ENCODE measurements around the gene PRKCH.

The PRKCH gene

DNA sequence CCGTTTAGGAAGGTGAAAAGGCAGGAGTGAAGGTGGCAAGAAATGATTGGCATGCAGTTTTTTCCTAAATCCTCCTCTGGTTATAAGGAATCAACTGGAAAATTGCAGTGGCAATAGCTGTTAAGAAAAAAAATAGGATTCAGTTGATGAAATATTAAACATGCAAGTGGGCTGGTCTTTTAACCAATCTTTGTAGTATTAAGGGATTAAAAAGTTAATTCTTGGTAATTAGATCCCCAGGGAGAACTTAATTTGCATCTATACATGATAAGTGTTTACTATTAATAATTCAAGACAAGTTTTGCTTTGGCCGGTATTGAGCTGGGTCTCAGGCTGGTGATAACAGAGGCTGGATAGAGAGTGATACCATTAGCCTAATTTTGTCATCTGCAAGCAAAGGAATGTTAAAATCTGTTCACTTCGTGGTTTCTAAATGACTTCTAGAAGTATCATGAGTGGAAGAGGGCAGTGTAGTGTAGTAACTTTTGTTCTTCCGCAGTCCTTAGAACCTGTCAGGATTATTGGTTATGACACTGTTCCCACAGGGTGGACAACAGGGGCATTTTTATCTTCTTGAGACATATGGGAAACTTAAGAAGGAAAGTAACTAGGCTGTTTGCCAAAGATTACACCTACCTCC is 118.5 kb downstream of the PRKCH start:
- TF ChIP-seq, protein P1, sequence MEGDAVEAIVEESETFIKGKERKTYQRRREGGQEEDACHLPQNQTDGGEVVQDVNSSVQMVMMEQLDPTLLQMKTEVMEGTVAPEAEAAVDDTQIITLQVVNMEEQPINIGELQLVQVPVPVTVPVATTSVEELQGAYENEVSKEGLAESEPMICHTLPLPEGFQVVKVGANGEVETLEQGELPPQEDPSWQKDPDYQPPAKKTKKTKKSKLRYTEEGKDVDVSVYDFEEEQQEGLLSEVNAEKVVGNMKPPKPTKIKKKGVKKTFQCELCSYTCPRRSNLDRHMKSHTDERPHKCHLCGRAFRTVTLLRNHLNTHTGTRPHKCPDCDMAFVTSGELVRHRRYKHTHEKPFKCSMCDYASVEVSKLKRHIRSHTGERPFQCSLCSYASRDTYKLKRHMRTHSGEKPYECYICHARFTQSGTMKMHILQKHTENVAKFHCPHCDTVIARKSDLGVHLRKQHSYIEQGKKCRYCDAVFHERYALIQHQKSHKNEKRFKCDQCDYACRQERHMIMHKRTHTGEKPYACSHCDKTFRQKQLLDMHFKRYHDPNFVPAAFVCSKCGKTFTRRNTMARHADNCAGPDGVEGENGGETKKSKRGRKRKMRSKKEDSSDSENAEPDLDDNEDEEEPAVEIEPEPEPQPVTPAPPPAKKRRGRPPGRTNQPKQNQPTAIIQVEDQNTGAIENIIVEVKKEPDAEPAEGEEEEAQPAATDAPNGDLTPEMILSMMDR (IDR thresholded peaks at IDR 0.05; ENCODE audit: low read depth, low read length) = no peak
- no peak for DNase-seq (ENCODE audit: extremely low read depth, low read depth)

DNA sequence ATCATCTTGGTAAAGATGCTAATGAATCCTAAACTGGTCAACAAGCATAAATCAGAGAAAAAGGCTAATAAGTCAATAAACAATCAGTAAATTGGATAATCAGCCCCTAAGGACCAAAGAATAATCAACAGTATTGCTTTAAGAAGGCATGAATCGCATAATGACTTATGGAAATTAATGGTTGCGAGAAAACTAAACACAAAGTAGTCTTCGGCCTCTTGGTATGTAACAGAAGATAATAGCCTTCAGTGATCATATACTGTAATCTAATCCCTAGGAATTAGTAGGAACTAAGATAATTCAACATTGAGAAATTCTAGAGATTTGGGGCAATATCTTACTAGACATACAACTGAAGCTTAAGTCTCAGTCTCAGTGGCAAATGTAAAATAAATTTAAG is 122.1 kb downstream of the PRKCH start:
- TF ChIP-seq, protein P1 (IDR thresholded peaks at IDR 0.05; ENCODE audit: low read depth, low read length) = no peak

DNA sequence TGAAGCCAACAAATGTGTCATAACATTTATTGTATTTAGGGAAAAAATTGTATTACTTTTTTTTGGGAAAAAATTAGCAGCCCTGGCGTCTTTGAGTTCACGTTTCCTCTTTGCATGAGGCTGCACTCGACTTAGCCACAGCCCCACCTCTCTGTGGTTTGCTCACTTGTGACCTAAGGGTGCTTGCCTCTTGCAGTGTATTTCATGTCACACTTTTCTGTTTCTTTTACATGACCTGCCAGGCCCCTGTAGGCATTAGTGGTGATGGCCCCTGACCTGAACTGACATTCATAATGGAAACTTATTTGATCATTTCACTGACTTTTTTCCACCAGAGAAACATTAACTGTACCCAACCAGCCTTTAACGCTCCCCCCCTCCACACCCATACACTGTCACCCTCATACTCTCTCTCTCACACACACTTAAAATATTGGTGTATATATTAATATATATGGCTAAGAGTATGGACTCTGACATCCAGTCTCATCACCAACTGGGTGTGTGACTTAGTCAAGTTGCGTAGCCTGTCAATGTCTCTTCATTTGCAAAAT is 122.9 kb downstream of the PRKCH start:
- no peak for DNase-seq (ENCODE audit: extremely low read depth, low read depth)

More for the DNA sequence above, 122.1 kb downstream of the PRKCH start:
- DNase-seq (ENCODE audit: extremely low read depth, low read depth) = no peak

DNA sequence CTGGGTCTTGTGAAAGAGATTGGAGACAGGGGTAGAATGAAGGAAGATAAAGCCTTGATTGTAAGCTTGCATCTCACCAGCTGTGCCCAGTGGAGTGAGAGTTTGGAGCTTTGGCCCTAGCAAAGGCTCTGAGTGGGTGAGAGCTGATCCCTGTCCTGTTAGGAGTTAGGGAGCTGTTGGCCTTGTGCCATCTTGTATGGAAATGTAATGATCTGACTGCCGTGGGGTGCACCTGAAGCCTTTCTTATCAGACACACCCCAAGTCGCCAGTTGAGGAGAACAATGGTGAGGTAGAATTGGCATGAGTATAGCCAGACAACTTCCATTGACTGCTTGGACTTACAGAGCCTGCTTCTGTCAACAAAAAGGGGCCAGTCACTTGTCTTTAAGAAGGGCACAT is 130.1 kb downstream of the PRKCH start:
- no peak for DNase-seq (ENCODE audit: extremely low read depth, low read depth)
- TF ChIP-seq, protein P1 (IDR thresholded peaks at IDR 0.05; ENCODE audit: low read depth, low read length) = no peak

More for the DNA sequence above, 122.9 kb downstream of the PRKCH start:
- TF ChIP-seq, protein P1 (IDR thresholded peaks at IDR 0.05; ENCODE audit: low read depth, low read length) = no peak

DNA sequence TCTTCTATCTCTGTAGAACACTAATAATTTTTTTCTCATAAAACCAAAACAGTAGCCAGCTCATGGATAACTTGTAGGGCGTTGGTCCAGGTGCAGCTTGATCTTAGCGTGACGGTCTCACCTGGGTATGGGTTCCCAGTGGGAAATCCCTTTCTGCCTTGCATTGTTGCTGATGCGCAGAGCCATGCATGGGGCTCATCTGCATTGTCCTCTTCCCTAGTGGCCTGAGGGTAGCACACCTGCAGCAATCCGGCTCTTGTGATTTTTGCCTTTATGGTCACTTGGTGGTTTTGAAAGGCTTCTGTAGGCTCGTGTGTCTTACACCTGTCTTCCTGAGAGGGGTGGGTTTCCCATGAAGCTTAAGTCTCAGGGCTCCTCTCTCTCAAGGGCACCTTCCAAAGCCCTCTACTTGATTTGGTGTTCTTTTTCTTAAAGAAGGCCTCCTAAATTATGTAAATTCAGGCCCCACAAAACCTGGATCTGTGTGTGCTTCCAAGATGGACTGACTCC is 130.6 kb downstream of the PRKCH start:
- TF ChIP-seq, protein P1 (IDR thresholded peaks at IDR 0.05; ENCODE audit: low read depth, low read length) = no peak
- no peak for DNase-seq (ENCODE audit: extremely low read depth, low read depth)

DNA sequence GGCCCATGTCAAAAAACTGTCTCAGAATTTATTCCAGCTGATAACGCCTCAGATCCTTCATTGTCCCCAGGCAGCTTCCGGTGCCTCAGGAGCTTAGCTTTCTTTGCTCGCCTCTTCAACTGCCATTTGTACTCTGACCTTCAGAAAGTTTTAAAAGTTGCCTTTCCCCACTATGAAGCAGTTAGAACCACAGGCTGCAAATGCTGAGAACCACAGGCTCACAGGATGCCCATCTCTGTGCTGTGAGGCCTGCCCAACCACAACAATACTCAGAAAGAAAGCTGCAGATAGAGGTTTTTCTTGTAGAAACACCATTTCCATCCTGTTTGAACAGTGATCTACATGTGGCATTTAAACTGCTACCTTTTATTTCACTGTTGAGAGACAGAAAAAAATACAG is 131.1 kb downstream of the PRKCH start:
- TF ChIP-seq, protein P1 (IDR thresholded peaks at IDR 0.05; ENCODE audit: low read depth, low read length) = no peak
- DNase-seq (ENCODE audit: extremely low read depth, low read depth) = no peak

DNA sequence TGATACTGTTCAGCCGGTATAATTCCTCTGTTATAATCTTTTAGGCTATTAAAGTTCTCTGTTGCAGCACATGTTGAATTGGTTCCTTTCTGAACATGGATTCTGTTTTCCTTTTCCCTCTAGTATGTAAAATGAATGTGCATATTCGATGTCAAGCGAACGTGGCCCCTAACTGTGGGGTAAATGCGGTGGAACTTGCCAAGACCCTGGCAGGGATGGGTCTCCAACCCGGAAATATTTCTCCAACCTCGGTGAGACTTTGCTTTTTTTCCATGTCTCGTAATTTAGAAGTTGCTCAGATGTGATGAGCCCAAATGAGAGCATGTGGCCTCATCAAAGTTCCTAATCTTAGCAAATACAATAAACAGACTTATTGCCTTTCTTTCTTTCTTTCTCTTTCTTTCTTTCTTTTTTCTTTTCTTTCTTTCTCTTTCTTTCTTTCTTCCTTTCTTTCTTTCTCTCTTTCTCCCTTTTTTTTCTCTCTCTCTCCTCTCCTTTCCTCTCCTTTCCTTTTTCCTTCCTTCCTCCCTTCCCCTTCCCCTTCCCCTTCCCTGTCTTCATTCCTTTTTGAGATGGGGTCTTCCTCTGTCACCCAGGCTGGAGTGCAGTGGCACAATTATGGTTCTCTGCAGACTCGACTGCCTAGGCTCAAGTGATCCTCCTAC is 131.9 kb downstream of the PRKCH start:
- DNase-seq (ENCODE audit: extremely low read depth, low read depth) = no peak

More for the DNA sequence above, 131.9 kb downstream of the PRKCH start:
- TF ChIP-seq, protein P1 (IDR thresholded peaks at IDR 0.05; ENCODE audit: low read depth, low read length) = no peak

All from AG09319 (cell line).